Activated CD4-positive, alpha-beta T cell treated with anti-CD3 and anti-CD28 coated beads, Interleukin-2, amount 50 U/mL, for 1 hour (primary cell): Measurements from ENCODE around the gene HIP1R.

ENCODE experiments used
- DNase-seq: peaks from one replicate; pipeline ENCODE4 v3.0.0-alpha.2; 2020

The HIP1R gene

DNA sequence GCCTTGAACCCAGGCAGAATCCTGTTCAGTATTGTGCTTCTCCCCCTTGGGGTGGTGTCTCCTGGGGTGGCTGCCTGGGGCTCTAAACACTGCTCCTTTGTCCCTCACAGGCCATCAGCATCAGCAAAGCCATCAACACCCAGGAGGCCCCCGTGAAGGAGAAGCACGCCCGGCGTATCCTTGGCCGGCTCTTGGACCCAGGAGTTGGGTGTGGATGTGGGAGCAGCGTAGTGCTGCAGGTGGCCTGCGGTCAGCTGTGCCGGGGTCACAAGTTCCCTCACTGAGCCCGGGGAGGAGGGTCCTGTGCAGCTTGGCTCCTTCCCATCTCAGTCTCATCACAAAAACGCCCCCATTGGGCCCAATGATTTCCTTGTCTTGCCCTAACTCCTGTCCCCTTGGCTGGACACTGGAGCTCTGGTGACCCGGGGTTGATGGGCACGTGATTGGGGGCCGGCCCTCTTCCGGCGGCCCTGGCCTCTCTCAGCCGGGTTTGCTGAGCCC lies 12.7 kb downstream of the HIP1R start:
- DNase-seq = no peak

DNA sequence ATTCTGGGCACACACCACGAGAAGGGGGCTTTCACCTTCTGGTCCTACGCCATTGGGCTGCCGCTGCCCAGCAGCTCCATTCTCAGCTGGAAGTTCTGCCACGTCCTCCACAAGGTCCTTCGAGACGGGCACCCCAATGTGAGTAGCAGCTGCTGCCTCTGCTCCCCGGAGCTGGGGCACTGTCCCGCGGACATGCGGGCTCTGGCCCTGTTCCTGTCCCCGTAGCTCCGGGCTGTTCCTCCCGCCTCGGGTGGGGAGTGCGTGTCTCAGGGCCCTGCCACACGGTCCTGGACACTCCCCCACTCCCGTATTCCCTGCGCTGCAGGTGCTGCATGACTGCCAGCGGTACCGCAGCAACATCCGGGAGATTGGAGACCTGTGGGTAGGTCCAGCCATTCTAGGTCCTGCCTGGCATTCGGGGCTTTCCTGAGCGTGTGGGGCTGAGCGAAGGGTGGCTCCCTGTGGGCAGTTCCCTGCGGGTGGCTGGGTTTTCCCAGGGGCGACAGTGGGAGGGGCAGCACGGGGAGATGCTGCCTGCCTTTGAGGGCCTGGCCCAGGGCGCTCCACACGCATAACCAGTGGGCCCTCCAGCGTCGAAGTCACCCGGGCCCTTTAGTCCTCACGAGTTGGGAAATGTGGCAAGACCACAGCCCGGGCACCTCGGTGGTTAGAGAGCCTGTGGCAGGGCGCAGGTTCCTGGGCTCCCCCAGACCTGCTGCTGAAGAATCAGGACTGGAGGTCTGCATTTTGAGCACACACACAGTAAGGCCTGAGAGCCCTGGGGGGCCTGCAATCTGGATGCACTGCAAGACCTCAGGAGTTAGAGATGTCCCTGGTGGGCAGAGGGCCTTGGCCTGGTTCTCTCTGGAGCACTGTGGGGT lies 13.5 kb downstream of the HIP1R start:
- DNase-seq = no peak

DNA sequence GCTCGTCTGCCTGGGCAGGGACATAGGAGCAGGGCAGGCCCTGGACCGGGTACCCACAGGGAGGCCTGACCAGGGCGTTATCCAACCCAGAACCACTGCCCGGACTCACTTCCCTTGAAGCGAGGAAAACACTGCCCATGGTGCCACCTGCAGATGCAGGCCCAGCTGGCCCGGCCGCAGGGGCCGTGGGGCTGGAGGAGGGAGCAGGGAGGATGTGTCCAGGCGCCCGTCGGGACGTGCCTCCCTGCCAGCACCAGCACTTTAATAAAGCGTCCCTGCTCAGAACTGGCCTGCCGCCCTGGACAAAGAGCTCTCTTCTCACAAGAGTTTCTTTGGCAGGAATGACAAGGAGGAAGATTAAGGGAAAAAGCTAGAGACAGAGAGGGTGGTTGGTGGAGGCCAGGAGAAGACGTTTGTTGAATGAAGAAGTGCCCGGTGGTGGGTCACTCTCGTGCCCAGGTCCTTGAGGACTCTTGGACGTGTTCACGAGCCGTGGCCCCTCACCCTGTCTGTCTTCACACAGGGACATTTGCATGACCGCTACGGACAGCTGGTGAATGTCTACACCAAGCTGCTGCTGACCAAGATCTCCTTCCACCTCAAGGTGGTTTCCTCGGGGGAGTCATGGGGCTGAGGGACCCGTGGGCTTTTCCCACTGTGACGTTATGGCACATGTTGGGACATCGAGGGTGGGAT lies 14.2 kb downstream of the HIP1R start:
- DNase-seq = no peak

DNA sequence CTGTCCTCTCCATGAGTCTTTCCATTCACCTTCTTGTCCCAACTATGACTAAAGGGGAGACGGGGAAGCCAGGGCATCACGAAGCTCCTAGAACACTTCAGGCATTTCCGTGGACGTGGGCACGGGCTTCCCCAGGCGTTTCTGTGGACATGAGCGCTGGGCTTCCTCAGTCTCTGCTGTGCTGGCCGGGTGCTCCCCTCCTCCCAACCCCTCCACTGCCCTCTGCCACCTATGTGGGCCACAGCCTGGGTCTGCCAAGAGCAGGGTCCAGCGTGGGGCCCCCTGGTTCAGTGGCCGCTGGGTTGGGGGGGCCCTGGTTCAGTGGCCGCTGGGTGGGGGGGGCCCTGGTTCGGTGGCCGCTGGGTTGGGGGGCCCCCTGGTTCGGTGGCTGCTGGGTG lies 14.8 kb downstream of the HIP1R start:
- DNase-seq = no peak

DNA sequence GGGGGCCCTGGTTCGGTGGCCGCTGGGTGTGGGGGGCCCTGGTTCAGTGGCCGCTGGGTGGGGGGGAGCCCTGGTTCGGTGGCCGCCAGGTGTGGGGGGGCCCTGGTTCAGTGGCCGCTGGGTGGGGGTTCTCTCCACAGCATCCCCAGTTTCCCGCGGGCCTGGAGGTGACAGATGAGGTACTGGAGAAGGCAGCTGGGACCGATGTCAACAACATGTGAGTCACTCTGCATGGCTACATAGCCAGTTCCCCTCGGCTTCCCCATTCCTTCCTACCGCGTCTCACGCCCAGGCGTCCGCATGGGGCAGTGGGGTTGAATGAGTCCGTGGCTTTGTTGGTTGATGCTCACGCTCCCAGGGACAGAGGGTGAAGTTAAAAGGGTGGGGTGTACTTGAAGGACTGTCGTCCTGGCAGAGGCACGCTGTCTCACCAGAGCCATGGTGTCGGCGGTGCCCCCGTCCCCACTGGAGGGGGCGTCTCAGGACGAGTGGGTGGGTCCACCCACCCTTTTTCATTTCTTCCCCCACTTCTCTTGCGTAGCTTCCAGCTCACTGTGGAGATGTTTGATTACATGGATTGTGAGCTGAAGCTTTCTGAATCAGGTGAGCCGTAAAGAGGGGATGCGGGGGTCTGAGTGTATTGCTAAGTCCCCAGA lies 15.6 kb downstream of the HIP1R start:
- DNase-seq = no peak

DNA sequence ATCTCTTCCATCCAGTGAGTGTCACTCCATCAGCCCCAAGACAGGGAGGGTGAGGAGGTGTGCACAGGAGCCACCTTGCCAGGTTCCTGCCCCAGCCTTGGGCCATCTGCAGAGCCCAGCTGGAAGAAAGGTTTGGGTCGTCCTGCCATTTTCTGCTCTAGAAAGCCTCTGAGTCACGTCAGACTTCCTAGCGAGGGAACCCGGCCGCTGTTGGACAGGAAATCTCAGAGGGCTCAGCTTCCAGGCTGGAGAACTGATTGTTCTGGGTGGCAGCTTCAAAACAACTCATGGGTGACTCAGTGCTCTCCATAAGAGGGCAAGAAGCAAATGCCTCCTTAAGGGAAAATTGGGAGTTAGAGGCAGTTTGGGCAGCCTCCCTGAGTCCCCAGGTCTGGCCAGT lies 16.6 kb downstream of the HIP1R start:
- no peak for DNase-seq

DNA sequence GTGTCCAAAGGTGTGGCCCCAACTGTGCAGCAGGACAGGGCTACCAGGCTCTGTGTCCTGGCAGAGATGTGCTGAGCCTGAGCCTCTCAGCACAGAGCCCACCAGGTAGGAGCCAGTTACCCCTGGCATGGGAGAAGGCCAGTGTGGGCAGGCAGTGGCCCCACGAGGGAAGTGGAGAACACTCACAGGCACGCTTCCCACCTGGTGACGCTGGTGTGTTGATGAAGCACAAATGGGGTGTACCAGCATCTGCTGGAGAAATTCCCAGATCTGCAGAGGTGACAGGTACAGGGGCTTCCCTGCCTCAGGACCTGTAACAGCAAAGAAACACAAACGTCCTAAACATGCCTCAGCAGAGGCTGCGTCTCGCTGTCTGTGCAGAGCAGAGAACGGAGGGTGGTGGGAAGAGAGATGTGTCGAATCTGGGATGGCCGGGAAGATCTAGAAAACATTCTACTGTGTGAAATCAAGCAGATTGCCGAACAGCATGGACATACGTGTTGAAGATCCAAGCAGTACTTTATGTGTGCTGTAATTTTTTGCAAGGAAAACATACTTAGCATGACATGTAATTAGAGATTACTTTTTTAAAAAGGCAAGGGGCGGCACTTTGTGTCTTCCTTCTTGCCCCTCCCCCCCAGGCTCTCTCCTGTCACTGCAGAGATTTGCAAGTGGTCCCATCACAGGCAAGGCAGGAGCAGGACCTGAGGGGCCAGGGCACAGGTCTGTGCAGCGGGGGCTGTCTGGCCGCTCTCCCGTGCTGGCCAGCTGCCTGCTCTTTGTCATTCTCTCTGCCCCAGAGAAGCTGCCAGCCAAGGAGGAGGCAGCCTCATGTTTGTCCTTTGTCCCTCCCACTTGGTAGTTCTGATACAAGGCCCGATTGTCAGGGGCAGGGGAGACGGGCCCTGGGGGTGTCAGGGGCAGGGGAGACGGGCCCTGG lies 17.3 kb downstream of the HIP1R start:
- DNase-seq = no peak

DNA sequence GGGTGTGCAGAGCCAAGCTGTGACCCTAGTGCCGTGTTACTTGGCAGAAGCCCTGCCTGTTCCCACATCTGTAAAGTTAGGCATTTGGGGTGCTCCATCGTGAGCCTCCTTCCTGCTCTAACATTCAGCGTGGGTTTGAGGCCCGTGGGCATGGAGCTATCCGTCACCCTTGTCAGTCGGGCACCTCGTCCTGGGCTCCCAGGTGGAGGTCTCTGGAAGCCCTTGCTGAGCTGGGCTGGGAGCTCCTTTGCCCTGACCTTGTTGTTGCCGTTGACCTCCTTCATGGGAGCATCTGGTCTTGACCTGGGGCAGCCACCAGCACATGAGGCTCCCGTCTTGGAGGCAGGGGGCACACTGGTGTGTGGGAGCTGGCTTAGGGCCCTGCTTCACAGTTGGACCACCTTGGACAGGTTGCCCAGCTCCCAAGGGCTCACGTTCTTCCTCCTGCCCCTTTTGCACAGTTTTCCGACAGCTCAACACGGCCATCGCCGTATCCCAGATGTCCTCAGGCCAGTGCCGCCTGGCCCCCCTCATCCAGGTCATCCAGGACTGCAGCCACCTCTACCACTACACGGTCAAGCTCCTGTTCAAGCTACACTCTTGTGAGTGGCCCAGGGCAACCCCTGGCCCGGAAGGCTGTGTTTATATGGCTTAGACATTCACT lies 18.5 kb downstream of the HIP1R start:
- no peak for DNase-seq

DNA sequence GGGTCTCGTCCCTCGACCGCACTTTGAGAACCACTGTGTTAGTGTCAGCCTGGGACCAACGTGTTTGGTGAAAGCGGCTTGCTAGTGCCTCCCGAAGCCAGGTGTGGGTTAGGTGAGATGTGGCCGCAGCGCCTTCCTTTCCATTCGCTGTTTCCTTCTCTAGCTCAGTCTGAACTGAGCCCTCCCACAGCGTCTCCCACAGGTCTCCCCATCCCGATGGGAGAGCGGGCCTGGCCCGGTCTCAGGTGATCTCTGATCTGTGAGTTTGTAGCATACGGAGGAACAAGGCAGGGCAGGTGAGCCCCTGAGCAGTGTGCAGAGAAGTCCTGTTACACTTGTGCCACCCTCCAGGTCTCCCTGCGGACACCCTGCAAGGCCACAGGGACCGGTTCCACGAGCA lies 19.3 kb downstream of the HIP1R start:
- DNase-seq = no peak

DNA sequence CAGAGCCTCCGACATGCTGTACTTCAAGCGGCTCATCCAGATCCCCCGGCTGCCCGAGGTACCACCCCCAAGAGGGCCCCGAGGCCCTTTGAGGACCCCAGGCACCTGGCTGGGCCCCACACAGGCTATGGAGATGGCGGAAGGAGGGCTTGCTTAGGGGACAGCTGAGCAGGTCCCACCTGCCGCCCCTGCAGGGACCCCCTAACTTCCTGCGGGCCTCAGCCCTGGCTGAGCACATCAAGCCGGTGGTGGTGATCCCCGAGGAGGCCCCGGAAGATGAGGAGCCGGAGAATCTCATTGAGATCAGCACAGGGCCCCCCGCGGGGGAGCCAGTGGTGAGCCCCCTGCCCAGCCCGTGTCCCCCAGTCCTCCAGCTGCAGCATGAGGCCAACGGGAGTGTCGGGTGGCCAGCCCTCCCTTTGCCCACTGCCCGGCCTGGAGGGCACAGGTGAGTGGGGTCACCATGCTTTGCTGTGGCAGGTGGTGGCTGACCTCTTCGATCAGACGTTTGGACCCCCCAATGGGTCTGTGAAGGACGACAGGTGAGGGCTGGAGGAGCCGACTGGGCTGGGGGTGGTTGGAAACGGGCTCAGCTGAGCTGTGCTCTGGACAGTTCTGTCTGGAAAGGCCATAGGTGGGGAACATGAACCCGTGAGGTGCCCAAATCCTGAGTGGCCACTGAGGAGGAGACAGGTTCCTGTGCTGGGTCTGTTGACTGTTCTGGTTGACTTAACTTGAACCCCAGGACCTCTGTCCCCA lies 20.0 kb downstream of the HIP1R start:
- no peak for DNase-seq

DNA sequence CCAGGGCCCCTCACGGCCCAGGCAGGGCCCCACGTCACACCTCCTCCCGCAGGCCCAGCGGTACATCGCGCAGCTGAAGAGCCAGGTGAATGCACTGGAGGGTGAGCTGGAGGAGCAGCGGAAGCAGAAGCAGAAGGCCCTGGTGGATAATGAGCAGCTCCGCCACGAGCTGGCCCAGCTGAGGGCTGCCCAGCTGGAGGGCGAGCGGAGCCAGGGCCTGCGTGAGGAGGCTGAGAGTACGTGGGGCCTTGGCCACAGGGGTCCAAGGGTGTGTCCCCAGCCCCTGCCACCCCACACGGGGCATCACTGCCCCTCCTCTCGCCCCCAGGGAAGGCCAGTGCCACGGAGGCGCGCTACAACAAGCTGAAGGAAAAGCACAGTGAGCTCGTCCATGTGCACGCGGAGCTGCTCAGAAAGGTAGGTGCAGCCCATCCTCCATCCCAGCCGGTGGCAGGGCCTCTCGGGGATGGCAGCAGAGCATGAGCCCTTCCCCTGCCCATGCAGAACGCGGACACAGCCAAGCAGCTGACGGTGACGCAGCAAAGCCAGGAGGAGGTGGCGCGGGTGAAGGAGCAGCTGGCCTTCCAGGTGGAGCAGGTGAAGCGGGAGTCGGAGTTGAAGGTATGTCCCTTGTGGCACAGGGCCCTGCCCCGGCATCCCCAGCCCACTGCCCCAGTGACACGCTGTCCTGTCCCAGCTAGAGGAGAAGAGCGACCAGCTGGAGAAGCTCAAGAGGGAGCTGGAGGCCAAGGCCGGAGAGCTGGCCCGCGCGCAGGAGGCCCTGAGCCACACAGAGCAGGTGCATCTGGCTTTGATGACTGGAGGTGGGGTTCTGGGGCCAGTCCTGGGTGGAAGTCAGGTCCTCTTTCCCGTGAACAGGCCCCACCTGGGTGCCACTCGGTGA lies 20.9 kb downstream of the HIP1R start:
- no peak for DNase-seq

DNA sequence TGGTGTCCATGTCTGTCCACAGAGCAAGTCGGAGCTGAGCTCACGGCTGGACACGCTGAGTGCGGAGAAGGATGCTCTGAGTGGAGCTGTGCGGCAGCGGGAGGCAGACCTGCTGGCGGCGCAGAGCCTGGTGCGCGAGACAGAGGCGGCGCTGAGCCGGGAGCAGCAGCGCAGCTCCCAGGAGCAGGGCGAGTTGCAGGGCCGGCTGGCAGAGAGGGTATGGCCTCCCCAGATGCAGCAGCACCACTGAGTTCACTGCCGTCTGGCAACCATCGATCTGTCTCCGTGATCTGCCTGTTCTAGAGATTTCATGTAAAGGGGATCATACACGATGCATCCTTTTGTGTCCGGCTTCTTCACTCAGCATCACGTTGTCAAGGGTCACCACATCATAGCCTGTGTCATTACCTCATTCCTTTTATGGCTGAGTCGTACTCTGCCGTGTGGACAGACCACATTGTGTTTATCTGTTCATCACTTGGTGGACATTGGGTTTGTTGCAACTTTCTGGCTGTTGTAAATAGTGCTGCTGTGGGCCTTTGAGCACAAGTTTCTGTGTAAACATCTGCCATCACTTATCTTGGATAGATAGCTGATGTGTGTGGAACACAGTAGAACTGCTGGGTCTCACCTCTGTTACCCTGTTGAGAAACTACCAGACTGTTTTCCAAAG lies 21.9 kb downstream of the HIP1R start:
- DNase-seq = no peak

DNA sequence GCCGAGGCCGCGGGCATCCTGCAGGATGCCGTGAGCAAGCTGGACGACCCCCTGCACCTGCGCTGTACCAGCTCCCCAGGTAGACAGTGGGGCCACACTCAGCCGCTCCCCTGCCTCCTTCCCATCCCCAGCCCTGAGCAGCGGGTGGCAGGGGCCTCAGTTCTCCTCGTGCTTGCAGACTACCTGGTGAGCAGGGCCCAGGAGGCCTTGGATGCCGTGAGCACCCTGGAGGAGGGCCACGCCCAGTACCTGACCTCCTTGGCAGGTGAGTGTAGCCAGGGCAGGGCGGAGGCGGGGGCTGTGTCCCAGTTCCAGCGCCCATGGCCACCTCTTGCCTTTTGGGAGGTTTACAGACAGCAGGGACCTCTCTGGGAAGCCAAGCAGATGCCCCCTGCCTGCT lies 22.9 kb downstream of the HIP1R start:
- no peak for DNase-seq

DNA sequence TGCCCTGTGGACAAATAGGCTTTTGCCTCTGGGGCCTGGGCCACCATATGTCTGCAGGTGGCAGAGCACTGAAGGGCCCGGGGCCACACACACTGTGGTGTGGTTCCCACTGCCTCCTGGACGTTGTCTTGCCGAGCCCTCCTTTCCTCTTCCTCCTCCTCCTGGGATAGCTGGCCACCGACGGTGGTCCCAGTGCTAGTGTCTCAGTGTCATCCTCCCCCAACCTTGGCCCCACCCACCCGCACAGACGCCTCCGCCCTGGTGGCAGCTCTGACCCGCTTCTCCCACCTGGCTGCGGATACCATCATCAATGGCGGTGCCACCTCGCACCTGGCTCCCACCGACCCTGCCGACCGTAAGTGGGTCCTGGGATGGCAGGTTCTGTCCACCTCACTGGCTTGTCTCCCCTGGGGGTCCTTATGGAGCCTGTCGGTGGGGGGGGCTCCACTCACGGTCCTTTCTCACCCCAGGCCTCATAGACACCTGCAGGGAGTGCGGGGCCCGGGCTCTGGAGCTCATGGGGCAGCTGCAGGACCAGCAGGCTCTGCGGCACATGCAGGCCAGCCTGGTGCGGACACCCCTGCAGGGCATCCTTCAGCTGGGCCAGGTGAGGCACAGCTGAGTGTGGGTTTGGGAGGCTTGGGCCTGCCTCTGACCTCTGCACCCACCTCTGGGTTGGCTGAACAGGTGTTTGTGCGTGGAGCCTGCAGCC lies 23.5 kb downstream of the HIP1R start:
- no peak for DNase-seq

DNA sequence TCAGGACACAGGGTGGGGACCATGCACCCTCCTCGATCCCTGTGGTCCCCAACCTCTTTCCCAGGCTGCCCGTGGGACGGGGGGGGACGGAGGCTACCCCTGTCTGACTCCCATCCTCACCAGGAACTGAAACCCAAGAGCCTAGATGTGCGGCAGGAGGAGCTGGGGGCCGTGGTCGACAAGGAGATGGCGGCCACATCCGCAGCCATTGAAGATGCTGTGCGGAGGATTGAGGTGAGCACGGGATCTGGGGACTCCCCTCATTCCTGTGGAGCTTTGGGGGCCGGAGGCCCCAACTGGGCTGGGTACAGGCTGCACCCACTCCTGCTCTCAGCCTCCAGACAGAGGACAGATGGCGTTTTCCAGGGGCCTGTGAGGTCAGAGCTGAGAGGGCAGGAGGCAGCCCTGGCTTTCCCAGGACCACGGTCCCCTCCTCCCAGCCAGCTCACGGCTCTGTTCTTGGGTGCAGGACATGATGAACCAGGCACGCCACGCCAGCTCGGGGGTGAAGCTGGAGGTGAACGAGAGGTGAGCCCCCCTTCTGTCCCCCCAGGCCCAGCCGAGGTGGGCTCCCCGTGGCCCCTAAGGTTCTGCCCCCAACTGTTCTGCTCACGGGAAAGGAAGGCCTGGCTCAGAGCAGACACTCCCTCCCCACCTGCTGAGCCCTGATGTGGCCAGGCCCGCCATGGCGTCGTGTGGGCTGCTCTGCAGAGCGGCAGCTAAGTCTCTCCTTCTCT lies 24.2 kb downstream of the HIP1R start:
- no peak for DNase-seq

DNA sequence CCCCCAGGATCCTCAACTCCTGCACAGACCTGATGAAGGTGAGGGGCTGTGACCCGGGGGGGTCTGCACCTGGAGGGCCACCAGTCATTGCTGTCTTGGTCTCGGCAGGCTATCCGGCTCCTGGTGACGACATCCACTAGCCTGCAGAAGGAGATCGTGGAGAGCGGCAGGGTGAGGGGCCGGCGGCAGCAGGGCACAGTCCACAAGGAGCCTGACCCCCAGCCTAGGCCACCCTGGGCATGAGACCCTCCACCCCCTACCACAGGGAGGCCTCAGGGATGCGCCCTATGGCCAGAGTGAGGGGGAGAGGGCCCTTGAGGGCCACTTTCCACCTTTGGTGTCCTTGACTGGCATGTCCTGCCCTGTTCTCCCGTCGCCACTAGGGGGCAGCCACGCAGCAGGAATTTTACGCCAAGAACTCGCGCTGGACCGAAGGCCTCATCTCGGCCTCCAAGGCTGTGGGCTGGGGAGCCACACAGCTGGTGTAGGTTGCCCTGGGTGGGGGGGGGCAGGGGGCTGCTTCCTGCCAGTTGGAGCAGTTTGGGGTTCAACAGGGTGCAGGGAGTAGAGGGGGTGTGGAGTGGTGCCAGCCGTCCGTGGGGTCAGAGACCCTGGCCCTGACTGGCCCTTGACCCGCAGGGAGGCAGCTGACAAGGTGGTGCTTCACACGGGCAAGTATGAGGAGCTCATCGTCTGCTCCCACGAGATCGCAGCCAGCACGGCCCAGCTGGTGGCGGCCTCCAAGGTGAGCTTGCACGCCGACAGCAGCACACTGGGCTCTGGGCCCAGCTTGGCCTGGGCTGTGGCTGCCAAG lies 25.0 kb downstream of the HIP1R start:
- DNase-seq = peak; percentile 85
